Muscle of arm (tissue), 12 donors: ENCODE data around the gene TMEM38A. TPM values are rescaled to one million over a fixed set of nuclear protein-coding genes. Genes with fewer than 3 reads are reported as not detected.
"Not testable (repeated sequence)": the region's sequence is repeated elsewhere in the genome, so short reads cannot be mapped to it uniquely, and the experiment has no call there.

Experiments used
- DNase-seq: peaks from one replicate; pipeline ENCODE4 v3.0.0-alpha.2; 2013
- polyA plus RNA-seq, 12 donors: library from polyadenylated mRNA; unstranded; fragments of 120-200 nt; gene quantifications; one replicate each; pipeline ENCODE4 v1.2.1, GENCODE V29; 2013; ENCODE audit not compliant: insufficient read length in 12 of 12

Gene TMEM38A
- polyA plus RNA-seq, 12 donors: 35.1 to 203 (median 114) TPM; not detected in 1

GRCh38 chr19:16628984-16629691 is 31.8 kb upstream of the TMEM38A start:
- peak; percentile 81 for DNase-seq

GRCh38 chr19:16631465-16631864 is 29.5 kb upstream of the TMEM38A start:
- no peak for DNase-seq

DNA sequence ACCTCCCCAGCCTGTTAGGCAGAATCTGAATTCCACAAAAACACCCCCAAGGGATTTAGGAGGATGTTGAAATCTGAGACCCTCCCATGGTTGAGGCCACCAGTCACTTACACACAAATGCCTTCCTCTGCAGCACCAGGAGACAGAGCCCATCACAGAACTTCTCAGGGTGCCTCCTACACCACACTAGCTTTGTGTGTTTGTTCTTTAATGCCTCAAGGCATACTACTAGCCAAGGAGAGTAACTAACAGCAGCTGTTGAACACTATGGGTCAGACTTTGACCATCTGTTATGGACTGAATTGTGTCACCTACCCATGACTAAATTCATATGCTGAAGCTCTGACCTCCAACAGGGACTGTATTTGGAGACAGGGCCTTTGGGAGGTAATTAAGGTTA is 23.4 kb upstream of the TMEM38A start:
- no peak for DNase-seq

DNA sequence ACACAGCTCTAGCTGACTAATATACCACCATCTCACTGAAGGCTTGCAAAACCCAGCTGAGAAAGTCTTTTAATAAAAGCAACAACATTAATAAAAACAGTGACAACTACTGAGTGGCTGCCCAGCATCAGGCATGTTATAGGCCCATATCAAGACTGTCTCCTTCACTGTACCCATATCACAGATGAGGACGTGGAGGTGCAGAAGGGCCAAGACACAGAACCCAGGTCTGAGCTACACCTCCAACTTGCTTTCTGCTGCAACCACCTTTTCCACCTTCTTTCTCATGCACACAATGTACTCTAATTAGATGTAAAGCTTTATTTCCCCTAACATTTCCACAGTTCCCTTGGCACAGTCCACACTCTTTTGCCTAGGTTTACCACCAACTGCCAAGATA is 22.3 kb upstream of the TMEM38A start:
- no peak for DNase-seq

DNA sequence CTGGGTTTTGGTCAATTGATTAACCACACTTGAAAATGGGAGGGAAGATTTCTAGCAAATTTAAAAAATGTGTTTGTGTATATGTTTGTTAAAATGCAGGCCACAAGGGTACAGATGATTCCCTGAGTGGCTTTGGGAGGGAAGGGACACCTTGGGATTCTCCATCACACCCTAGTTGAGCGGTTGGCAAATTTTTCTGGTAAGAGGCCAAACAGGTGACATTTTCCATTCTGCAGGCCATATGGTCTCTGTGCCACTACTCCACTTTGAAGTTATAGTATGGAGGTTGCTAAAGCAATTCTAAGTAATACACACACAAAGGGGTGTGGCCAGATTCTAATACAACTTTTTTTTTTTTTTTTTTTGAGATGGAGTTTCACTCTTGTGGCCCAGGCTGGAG is 20.0 kb upstream of the TMEM38A start:
- DNase-seq: no peak

DNA sequence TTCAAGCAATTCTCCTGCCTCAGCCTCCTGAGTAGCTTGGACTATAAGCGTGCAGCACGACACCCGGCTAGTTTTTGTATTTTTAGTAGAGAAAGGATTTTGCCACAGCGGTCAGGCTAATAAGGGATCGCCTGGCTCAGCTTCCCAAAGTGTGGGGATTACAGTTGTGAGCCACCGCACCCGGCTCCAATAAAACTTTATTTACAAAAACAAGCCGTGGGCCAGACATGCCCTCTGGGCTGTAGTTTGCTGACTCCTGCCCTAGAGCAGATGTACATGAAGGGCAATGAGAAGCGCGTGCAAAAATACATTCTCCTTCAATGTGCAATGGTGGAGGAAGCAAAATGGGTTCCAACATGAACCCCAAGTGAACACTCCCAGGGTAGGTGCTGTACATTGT is 19.2 kb upstream of the TMEM38A start:
- DNase-seq: no peak

- DNase-seq: no peak
Measured at GRCh38 chr19:16645140-16645539, 15.8 kb upstream of the TMEM38A start.

DNA sequence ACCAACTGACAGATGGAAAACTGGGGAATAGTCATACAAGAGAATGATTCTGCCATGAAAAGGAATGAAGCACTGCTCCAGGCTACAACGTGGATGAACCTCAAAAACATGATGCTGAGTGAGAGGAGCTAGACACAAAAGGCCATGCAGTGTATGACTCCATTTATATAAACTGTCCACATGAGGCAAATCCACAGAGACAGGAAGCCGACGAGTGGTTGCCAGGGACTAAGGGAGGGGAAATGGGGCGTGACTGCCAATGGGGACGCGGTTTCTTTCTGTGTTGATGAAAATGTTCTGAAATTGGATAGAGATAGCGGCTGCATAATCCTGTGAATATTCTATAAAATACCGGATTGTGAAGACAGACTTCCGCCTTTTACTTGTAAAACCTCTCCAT is 11.2 kb upstream of the TMEM38A start:
- DNase-seq: no peak

GRCh38 chr19:16650821-16651220 is 10.1 kb upstream of the TMEM38A start:
- DNase-seq: no peak

DNA sequence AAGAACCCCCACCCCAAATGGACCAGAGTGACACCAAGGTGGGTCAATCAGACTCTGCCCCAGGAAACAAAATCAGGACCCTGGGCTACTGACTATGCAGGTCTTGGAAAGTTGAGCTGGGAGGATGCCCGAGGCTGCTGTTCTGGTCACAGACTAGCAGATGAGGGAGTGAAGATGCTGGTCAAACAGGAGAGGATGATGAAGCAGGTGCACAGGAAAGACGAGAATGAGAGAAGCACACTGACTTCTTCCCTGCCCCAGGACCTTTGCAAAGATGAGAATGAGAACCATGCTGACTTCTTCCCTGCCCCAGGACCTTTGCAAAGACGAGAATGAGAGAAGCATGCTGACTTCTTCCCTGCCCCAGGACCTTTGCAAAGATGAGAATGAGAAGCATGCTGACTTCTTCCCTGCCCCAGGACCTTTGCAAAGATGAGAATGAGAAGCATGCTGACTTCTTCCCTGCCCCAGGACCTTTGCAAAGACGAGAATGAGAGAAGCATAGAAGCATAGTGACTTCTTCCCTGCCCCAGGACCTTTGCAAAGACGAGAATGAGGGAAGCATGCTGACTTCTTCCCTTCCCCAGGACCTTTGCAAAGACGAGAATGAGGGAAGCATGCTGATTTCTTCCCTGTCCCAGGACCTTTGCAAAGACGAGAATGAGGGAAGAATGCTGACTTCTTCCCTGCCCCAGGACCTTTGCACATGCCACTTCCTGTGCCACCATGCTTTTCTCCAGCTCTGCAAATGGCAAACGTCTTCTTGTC is 9.3 kb upstream of the TMEM38A start:
- not testable (repeated sequence) for DNase-seq

- DNase-seq: no peak
Measured at GRCh38 chr19:16652854-16653253, 8.1 kb upstream of the TMEM38A start.

- no peak for DNase-seq
Measured at GRCh38 chr19:16654140-16654539, 6.8 kb upstream of the TMEM38A start.

GRCh38 chr19:16654627-16655026 is 6.3 kb upstream of the TMEM38A start:
- DNase-seq: no peak

DNA sequence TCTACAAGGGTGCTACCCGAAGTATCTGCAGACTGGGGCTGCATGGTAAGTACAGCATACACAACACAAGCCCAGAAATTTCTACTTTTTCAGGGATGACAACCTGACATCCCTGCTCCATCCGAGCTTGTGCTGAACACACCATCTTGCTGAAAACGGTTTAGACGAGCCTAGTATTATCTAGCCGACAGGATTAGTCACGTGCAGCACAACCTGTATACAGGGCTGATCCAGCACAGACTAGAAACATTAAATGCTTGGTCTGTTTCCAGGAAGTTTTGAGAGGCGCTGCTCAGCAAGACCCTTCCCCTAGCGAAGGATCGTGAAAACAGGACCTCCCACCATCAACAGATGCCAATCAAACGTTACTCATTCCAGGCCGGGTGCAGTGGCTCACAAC is 5.2 kb upstream of the TMEM38A start:
- no peak for DNase-seq

DNA sequence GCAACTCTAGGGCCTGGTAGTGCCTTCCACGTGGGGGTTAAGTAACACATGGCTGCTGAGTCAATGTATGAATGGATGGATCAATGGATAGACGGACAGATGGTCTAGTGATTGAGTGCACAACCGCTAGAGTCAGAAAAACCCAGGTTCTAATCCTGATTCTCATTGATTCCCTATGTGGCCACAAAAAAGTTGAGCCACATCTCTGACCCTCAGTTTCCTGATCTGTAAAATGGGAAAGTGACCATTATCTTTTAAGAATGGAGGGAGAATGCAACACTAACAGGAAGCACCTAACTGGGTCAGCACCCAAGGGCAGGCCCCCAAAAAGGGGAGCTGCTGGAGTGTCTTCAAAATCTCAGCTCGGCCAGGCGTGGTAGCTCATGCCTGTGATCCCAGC is 3.6 kb upstream of the TMEM38A start:
- DNase-seq: no peak

- no peak for DNase-seq
Measured at GRCh38 chr19:16659464-16659831, 1.5 kb upstream of the TMEM38A start.

DNA sequence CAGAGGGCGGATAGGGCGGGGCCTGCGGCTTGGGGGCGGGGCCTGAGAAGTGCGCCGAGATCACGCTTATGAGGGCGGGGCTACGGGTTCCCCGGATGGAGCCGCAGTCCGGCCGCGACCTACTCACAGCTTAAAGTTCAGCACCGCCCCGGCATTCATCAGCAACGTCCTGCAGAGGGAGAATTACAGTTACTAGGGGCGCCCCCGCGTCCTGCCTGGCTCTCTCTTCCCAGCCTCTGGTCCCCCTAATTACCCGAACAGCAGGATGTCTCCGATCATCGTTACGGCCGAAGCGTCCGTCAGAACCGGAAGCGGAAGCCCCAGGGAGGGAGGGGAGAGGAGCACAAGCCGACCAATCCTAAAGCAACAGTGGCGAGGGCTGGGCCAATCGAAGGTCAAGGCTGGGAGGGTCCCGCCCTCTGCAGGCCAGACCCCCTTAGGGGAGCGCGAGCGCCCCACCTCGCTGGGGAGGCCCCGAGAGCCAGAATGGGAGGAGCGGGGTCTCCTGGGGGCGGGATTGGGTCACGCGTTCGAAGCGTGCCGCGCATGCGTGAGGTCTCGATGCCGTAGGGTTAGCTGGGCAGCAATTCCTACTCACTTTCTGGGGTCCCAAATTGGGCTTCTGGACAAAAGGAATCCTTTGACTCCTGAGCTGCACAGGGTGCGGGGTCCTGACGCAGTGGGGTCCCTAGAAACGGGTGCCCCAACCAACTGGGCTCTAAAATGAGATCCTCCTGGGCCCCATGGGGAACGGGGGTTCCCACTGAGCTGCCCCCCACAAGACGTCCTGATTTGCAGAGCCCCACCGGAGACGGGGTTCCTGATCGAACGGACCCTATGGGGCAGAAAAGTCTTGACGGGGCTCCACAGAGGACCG is 869 bp upstream of the TMEM38A start, which contains the start of gene SMIM7:
SMIM7 (minus strand) TSS at position 313 of the 877 bp plus-strand sequence; CDS start at position 279, 34 bp downstream.
- peak; percentile 99 for DNase-seq

DNA sequence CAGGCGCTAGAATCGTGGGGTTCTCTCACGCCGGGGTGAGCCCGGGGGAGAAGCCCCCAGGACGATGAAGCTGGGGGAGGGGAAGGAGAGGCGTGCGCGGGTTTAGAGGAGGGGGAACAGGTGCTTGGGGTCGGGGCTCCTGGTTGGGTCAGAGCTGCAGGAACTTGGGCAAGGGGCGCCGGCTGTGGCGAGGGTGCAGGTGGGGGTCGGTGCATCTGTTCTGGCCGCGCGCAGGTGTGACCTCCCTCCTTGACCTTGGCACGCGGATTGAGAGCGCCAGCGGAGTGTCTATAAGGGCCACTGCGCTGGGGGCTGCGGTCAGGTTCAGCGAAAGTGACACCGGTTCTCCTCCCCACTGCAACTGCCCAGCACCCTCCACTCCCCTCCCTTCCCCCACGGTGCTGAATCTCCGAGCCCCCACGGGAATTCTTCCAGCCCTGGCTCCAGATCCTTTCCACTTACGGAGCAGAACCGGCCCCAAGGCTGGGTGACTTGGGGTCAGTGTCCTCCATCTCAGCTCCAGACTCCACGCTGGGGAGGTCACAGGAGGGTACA is 618 bp downstream of the TMEM38A start:
- DNase-seq: peak; percentile 13

GRCh38 chr19:16668176-16668575 is 7.2 kb downstream of the TMEM38A start:
- no peak for DNase-seq

DNA sequence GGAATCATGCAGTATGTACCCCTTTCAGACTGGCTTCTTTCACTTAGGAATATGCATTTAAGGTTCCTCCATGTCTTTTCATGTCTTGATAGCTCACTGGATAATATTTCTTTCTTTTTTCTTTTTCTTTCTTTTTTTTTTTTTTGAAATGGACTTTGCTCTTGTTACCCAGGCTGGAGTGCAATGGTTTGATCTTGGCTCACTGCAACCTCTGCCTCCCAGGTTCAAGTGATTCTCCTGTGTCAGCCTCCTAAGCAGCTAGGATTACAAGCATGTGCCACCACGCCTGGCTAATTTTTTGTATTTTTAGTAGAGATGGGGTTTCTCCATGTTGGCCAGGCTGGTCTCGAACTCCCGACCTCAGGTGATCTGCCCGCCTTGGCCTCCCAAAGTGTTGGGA is 7.8 kb downstream of the TMEM38A start:
- DNase-seq: not testable (repeated sequence)

- no peak for DNase-seq
Measured at GRCh38 chr19:16670291-16670690, 9.4 kb downstream of the TMEM38A start.

DNA sequence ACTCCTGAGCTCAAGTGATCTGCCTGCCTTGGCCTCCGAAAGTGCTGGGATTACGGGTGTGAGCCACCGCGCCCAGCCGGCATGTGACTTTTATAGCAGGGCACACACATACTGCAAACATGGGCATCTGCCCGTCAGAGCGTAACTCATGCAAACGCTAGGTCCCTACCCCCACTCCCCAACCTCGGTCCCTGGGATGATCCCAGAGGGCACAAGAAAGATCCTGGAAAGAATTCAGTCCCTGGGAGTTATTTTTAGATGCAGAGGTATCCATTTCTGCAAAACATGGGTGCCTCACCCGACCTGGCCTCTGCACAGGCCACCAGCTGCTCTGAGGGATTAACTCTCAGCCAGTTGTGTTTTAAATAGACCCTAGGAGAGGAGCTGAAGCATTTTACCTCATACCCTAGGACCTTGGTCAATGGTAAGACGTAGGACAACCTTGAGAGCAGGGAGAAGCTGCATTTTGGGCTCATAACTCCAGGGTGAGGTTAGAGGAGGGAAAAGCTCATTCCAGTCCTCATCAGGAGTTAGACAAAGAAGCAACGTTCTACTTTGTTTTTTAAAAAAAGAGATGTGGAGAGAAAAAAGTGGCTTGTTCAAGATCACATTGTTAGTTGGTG is 10.8 kb downstream of the TMEM38A start:
- peak; percentile 20 for DNase-seq
